NT2/D1 (cell line): ENCODE measurements around the gene DNAI2.

Experiments
- YY1 ChIP-seq: IDR thresholded peaks from 2 replicates; pipeline ENCODE4 v1.6.1; 2011; ENCODE audit not compliant: insufficient read length, insufficient read depth
- ZNF274 ChIP-seq: IDR thresholded peaks from 2 replicates; pipeline ENCODE4 v1.6.1; 2011; ENCODE audit warnings: mild to moderate bottlenecking, low read depth, low read length

DNA sequence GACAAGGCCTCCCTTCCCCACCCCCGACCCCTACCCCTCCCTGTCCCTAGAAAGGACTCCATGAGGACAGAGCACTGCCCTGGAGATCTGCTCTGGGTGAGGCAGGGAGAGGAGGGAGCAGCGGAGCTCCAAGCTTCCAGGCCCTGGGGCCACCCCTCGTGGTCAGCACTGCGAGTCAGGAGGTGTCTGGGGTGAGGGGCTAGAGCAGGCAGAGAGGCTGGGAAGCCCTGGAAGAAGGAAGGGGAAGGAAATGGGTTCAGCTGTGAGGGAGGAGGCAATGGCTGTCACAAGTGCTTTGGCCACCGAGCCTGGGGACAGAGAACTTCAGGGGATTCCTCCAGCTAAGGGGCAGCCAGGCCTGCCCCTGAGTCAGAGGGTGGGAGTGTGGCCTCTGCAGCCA is 28.2 kb upstream of the DNAI2 start:
- no peak for TF ChIP-seq YY1
- no peak for TF ChIP-seq ZNF274
